Retinal pigment epithelial cell (primary cell): Measurements from ENCODE around the gene HIP1R.

Experiments
- DNase-seq: peaks from one replicate; pipeline ENCODE4 v3.0.0-alpha.2; 2010; ENCODE audit warnings: low read depth
- H3K4me3 ChIP-seq: 2 replicates; pipeline ENCODE4 v1.5.1; 2011; ENCODE audit warnings: mild to moderate bottlenecking, low read length, control low read depth, moderate library complexity
- CTCF ChIP-seq: conservative IDR thresholded peaks from 2 replicates; pipeline ENCODE4 v1.5.1; 2011; ENCODE audit warnings: low read depth, low read length, control low read depth, inconsistent platforms

HIP1R gene

GRCh38 chr12:122869207-122869973 is 34.1 kb downstream of the HIP1R start:
- DNase-seq = no peak
- no peak for TF ChIP-seq CTCF
- no peak overlapping the region for H3K4me3 ChIP-seq

GRCh38 chr12:122870163-122870842 is 35.0 kb downstream of the HIP1R start:
- H3K4me3 ChIP-seq = no peak overlapping the region
- no peak for TF ChIP-seq CTCF
- DNase-seq = no peak

GRCh38 chr12:122870867-122871664 is 35.8 kb downstream of the HIP1R start:
- DNase-seq = no peak
- TF ChIP-seq CTCF = no peak
- H3K4me3 ChIP-seq = no peak overlapping the region

GRCh38 chr12:122871851-122872780 is 36.9 kb downstream of the HIP1R start:
- no peak overlapping the region for H3K4me3 ChIP-seq
- DNase-seq = no peak
- no peak for TF ChIP-seq CTCF

GRCh38 chr12:122872815-122873361 is 37.6 kb downstream of the HIP1R start:
- H3K4me3 ChIP-seq = no peak overlapping the region
- TF ChIP-seq CTCF = no peak
- DNase-seq = no peak

- no peak overlapping the region for H3K4me3 ChIP-seq
- DNase-seq = no peak
- TF ChIP-seq CTCF = no peak
Measured at GRCh38 chr12:122873540-122873939, 38.3 kb downstream of the HIP1R start.
